Left cardiac atrium (tissue), 4 donors: Measurements from ENCODE around the gene SLC6A3. TPM values are rescaled to one million over a fixed set of nuclear protein-coding genes. Genes with fewer than 3 reads are reported as not detected.
"Not testable (repeated sequence)": the region's sequence is repeated elsewhere in the genome, so short reads cannot be mapped to it uniquely, and the experiment has no call there.

Experiments
- ATAC-seq, 2 donors: fragments of 200-7000 bp; cut with Tn5 transposase; one replicate each; pipeline ENCODE4 v1.9.1; 2020; ENCODE audit warnings: mild to moderate bottlenecking in 2 of 2, moderate library complexity in 2 of 2
- DNase-seq: peaks from one replicate; pipeline ENCODE4 v3.0.0-alpha.2; 2020
- intact Hi-C, 2 donors: fragments of 100-400 bp; cut with DNase I; formaldehyde crosslinking; loops; one replicate each; pipeline versions ENCODE4 v1.14.1 to v1.15.1; 2022 to 2023
- total RNA-seq, 2 donors: library from RNA; stranded (reverse); fragmentation: NEBNext Ultra II Directional; extraction: Animal tissue kit (Norgen Biotek cat#: 25700); gene quantifications; one replicate each; pipeline ENCODE4 v1.2.1, GENCODE V29; 2021
- donor health status: DM: no; HTN: yes; CAD: no.
- donor health status: DM: no; HTN: yes; CAD: no; lungs with severe emphysema.
- donor health status: DM: yes; HTN: yes; CAD: no.
- donor health status: Dilated cardiomyopathy.

The SLC6A3 gene
- total RNA-seq, 2 donors from 2014 or later, result 0.06 TPM; not detected in 1

DNA sequence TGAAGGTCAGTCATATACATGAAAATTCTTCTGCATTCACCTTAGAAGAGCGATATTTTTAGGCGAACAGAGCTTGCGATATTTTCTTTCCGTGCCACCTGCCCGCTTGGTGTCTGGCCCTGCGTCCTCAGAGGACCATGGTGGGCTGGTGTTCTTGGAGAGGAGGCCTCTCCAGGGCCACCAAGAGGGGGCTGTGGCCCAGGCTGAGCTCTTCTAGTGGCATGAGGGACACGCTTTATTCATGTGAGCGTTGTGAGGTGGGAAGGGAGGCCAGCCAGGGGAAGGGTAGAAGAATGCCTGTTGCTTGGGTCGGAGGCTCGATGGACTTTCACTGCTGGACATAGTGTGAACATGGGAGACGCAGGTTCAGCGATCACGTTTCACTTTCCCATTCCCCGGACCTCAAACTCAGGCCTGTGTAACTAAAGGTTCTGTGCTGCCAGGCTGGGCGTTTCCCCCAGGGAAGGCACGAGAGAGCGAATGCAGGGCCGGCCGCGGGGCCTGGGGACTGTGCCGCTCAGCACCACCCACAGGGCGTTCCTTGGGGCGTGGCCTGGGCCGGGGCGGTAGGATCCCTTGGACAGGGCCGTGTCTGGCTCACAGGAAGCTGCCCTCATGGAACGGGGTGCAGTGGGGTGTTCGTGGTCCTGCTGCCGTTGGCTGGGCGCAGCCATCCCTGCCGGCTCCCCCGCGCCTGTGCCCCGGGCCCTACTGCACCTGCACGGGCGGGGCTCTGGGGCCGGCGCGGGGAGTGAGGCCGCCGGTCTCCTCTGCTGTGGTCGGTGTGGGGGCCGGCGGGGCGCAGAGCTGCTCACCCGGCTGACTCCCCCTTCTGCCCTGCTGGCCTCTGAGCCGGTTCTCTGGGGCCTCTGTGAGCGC is 59.6 kb downstream of the SLC6A3 start:
- peak; percentile 90 for DNase-seq
- intact Hi-C loops, result loop anchor here in 1 of 2 donors (10.0 kb wide), 1 partner anchor 259 kb away; no protein-coding TSS in a partner anchor
- peak; percentile 97 to 98 for ATAC-seq

DNA sequence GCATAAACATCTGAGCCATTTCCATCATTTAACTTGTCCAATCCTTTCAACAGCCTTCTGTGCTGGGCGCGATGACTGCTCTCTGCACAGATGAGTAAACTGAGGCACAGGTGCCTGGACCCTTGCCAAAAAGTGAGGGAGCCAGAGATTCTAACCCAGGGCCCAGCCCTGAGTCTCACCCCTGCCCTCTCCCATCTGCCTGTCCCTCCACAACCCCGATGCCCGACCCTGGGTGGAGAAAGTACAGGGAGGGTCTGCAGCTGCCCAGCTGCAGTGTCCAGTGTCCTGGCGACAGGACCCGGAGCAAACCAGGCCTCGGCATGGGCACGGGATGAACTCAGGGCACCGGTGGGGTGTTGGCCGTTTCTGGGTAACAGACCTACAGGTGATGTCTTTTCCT is 60.7 kb downstream of the SLC6A3 start:
- DNase-seq (no peak), ATAC-seq (no peak)
- intact Hi-C loops, result loop anchor here in 1 of 2 donors (10.0 kb wide), 1 partner anchor 260 kb away; no protein-coding TSS in a partner anchor

DNA sequence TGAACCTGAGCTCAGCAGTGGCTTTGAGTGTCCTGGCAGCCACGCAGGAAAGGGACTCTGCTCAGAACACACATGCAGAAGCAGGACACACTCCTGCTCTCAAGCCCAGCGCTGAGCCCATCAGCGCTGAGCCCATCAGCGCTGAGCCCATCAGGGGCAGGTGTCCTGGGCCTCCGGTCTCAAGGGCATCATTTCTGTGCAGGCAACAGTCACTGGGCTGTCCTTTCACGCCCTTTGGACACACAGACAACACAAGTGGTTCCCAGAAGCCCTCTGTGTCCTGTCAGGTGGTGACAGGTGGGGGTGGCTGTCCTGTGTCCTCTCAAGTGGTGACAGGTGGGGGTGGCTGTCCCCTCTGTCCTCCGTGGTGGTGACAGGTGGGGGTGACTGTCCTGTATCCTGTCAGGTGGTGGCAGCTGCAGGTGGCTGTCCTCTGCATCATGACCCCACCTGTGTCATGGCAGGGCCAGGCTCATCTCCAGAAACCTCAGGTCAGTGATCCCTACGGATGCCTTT is 61.3 kb downstream of the SLC6A3 start:
- intact Hi-C loops, result loop anchor here in 1 of 2 donors (10.0 kb wide), 1 partner anchor 261 kb away; no protein-coding TSS in a partner anchor
- DNase-seq, result no peak
- no peak for ATAC-seq

DNA sequence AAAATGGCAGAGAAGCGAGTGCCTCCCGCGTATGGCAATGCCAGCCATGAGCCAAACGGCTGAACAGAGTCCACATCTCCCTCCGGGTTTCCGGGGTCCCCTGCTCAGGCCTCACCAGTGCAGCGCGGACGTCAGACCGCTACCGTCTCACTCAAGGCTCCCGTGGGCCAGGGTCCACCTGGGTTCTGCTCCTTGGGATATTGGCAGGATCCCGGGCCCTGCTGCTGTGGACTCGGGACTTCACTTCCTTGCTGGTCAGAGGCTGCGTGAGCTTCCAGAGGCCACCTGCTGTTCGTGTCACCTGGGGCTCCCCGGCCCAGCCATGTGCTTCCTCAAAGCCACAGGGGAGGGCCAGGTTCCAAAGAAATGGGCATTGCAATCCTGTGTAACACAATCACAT is 61.9 kb downstream of the SLC6A3 start:
- ATAC-seq (no peak), DNase-seq (no peak)
- intact Hi-C loops, result loop anchor here in 1 of 2 donors (10.0 kb wide), 1 partner anchor 261 kb away; no protein-coding TSS in a partner anchor

DNA sequence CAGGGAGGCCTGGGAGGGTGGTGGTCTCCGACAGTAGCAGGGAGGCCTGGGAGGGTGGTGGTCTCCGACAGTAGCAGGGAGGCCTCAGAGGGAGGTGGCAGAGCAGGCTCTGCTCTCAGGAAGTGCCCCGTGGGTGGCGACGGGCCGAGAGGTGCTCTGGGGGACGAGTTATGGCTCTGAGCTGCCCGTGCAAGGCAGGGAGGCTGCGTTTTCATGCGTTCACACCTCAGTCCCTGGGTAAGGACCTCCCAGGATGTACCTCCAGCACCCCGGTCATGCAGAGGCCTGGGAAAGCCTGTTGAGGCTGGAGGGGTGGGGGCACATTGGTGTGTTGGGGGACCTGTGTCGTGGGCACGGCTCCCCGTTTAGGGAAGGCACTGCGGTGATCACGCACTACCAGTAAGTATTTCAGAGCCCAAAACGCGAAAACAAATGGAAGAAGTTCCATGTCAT is 63.0 kb downstream of the SLC6A3 start:
- no peak for DNase-seq
- intact Hi-C loops, result loop anchor here in 1 of 2 donors (10.0 kb wide), 1 partner anchor 263 kb away; no protein-coding TSS in a partner anchor
- ATAC-seq, result no peak

DNA sequence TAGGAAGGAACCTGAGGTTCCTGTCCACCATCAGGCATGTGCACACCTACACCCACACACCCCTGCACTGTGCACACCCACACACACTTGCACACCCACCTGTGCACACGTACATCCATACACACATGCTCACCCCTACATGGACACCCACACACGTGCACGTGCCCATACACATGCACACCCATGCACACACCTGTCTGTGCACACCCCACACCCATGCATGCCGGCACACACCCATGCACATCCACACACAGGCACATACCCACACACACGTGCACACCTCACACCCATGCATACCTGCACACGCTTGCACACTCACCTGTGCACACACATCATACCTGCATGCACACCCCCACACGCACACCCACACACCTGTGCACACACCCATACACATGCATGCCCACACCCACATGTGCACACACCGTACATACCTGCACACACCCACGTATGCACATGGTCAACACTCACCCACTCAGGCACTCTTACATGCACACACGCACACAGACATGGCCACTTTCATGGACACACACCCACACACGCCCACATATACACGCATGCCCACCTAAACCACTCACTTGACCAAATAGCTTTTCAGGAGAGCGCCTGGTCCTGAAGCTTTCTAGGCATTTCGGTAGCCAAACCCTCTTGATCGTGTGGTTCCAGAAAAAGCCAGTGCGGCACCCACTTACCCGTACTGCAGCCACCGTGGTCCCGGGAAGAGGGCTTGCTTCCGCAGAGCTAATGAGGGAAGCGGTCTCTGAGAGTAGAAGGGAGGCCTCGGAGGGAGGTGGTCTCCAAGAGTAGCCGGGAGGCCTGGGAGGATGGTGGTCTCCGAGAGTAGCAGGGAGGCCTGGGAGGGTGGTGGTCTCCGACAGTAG is 63.6 kb downstream of the SLC6A3 start:
- ATAC-seq (no peak), DNase-seq (no peak)
- intact Hi-C loops, result loop anchor here in 1 of 2 donors (10.0 kb wide), 1 partner anchor 263 kb away; no protein-coding TSS in a partner anchor

DNA sequence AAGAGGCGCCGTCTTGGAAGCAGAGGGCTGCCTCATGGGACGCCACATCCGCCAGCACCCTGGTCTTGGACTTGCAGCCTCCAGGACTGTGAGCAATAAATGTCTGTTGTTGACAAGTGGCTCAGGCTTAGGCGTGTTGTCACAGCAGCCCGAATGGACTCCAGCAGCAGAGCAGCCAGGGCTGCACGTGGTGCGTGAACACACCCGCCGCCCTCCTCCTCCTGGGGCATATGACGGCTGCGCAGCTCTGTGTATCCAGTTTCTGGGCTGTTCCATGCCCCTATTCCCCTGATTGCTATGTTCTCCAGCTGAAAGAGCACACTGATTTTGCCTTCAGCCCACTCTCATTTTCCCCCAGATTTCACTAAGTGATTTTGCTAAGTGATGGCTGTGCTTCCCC is 64.3 kb downstream of the SLC6A3 start:
- intact Hi-C loops, result loop anchor here in 1 of 2 donors (10.0 kb wide), 1 partner anchor 264 kb away; no protein-coding TSS in a partner anchor
- no peak for ATAC-seq
- DNase-seq, result no peak

DNA sequence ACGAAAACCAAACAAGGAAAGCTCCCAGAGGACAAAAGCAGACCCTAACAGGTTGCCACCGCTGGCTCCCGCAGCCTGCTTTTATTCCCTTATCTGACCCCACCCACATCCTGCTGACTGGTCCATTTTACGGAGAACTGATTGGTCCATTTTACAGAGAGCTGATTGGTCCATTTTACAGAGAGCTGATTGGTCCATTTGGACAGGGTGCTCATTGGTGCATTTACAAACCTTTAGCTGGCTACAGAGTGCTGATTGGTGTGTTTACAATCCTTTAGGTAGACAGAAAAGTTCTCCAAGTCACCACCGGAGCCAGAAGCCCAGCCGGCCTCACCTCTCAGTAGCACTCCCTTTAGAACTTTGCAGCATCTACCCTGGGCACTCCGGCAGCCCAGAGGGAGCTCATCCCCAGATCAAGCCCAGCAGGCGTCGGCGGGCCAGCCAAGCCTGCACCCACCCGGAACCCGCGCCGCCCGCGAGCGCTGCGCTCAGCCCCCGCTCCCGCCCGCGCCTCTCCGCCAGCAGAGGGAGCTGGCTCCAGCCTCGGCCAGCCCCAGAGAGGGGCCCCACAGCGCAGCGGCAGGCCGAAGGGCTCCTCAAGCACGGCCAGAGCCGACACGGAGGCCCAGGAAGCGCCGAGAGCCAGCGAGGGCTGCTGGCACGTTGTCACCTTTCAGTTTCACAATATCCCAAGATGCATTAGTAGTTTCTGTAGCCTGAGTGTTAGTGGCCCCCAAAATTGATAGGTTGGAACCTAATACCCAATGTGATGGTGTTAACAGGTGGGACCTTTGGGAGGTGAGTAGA is 65.0 kb downstream of the SLC6A3 start:
- ATAC-seq (peak; percentile 83 to 90), DNase-seq (peak; percentile 52)
- intact Hi-C loops, result loop anchor here in 1 of 2 donors (10.0 kb wide), 1 partner anchor 265 kb away; no protein-coding TSS in a partner anchor

DNA sequence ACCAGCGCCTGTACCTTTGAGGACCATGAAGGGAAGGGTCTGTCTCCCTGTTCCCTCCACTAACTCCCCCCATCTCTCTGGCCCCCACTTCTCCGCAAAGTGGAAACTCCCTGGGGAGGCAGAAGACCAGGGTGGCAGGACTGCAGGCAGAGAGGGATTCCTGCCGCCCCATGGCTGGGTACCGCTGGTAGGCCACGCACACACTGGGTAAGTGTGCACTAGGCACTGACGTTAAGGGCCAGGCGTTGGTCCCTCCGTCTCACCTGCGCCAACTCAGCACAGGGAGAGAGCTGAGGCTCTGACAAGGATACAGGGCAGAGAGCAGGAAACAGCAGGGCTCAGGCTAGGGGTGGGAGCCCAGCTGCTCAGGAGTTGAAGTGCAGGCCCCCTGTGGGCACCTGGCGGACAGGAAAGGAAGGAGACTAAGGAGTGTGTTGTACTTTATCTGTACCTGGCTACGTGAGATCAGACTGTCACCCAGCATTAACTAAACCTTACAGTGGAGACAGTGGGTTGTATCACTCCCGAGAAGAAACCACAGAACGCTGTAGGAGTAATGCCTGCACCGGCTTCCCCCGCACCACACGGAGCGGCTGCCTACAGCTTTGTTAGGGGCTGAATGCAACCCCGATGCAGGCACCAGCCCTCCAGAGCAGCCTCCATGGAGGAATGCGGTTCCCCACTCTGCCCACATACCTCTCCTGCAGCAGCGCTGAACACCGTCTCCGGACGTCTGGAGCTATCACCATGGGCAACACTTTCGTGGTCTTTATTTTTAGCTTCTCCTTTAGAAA is 66.2 kb downstream of the SLC6A3 start:
- intact Hi-C loops, result loop anchor here in 1 of 2 donors (10.0 kb wide), 1 partner anchor 276 kb away; no protein-coding TSS in a partner anchor
- no peak for ATAC-seq
- no peak for DNase-seq

DNA sequence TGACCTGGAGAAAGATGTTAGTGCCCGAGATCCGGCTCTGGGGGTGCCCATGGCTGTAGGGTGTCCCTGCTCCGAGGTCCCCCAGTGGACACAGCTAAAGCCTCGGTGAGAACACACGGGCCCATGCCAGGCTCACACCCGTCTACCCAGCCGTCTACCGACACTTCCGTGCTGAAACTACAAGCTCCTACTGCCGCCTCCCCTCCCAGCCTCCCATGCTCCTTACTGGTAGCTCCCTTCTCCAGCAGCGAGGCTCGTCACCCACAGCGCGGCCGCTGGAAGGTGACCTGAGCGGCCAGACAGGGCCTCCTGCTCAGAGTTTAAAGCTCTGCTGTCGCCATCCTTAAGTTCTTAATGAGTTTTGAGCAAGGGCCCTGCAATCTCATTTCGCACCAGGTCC is 67.1 kb downstream of the SLC6A3 start:
- no peak for DNase-seq
- no peak for ATAC-seq
- intact Hi-C loops, result loop anchor here in 1 of 2 donors (10.0 kb wide), 1 partner anchor 277 kb away; no protein-coding TSS in a partner anchor

DNA sequence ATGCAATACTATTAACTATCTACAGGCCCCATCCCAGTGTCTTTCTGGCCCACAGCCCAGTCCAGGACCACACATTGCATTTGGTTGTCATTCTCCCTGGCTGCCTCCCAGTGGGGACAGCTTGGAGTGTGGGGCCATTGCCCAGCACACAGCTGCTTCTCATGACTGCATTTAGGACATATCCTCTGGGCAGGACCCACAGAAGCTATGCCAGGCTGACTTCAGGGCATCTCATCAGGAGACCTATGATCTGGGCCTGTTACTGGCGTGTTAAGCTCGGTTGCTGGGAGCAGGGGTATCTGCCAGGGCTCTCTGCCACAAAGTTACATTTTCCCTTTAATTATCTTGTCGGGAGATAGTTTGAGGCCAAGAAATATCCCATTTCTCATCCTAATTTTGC is 68.3 kb downstream of the SLC6A3 start:
- no peak for DNase-seq
- intact Hi-C loops, result loop anchor here in 1 of 2 donors (10.0 kb wide), 1 partner anchor 278 kb away; no protein-coding TSS in a partner anchor
- ATAC-seq, result no peak

DNA sequence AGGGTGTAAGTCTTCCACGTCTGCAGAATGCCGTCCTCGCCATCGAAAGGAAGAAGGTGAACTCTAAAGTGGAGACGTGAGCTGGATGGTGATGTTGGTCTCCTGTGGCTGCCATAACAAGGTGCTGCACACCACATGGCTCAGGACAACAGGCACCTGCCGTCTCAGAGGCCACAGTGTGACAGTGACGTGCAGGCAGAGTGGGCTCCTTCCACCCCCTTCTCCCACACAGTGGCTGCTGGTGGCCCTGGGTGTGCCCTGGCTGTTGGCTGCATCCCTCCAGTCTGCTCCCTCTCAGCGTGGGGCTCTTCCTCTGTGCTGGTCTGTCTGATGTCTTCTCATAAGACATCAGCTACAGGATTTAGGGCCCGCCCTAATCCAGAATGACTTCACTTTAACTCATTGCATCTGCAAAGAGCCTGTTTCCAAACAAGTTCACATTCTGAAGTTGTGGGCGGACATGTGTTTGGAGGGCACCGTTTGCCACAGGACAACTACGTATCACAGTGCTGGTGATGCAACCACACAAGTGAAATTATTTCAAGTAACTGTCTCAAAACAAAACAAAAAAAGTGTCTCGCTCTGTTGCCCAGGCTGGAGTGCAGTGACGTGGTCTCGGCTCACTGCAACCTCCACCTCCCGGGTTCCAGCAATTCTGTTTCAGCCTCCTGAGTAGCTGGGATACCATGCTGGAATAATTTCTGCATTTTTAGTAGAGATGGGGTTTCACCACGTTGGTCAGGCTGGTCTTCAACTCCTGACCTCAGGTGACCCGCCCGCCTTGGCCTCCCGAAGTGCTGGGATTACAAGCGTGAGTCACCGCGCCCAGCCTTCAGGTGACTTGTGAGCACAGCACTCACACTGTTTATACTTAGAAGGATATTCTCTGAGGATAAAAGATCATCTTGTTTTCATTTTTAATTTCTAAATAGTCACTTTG is 69.1 kb downstream of the SLC6A3 start:
- no peak for ATAC-seq
- intact Hi-C loops, result loop anchor here in 1 of 2 donors (10.0 kb wide), 1 partner anchor 279 kb away; no protein-coding TSS in a partner anchor
- DNase-seq, result no peak

DNA sequence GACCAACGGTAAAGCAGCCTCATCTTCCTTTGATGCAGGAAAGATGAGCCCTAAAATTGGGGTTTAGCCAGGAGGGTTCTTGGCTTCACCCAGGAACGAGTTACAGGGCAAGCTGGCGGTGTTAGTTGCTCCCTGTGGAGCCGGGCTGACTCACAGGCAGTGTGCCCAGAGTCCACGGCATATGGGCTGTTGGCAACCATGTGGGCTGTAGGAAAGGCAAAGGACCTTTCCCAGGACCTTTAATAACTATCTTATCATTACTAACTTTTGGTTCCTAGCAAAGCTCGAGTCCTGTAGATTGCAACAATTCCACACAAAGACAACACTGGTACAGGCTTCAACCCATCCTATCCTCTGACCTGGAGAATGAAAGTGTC is 70.6 kb downstream of the SLC6A3 start:
- ATAC-seq, result no peak
- DNase-seq, result no peak
- intact Hi-C loops, result loop anchor here in 1 of 2 donors (10.0 kb wide), 1 partner anchor 280 kb away; no protein-coding TSS in a partner anchor

DNA sequence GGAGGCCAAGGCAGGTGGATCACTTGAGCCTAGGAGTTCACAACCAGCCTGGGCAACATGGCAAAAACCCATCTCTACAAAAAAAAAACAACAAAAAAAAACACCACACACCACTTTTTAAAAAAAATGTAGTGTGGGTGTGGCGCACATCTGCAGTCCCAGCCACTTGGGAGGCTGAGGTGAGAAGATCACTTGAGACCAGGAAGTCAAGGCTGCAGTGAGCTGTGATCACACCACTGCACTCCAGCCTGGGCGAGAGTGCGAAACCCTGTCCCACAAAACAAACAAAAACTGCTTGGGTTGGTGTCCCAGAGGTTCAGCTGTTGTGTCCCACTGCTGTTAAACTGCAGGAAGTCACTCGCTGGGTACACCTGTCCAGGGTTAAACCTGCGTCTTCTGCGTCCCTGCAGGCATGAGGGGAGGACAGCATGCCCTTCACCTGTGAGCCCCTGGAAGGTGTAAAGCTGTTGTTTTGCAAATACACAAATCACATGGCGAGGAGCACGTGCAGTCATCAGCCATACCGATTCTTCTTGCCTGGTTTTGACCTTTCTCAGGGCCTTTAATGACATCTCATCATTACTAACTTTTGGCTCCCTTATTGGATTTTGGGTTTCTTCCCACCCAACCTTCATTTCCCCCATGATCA is 71.1 kb downstream of the SLC6A3 start:
- ATAC-seq, result no peak
- DNase-seq, result no peak
- intact Hi-C loops, result loop anchor here in 1 of 2 donors (10.0 kb wide), 1 partner anchor 281 kb away; no protein-coding TSS in a partner anchor

DNA sequence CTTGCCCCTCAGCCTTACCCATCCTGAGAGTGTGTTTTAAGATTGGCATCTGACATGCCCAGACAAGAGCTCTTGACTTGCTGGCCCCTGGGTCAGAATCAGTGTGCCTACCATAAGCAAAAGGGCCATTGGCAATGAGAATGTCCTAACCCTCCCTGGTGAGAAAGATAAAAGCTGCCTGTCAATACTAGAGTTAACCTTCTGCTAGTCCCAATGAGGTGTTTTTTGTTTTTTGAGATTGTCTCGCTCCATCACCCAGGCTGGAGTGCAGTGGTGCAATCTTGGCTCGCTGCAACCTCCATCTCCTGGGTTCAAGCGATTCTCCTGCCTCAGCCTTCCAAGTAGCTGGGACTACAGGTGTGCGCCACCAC is 73.3 kb downstream of the SLC6A3 start:
- ATAC-seq, DNase-seq: not testable (repeated sequence)
- intact Hi-C loops, result loop anchor here in 1 of 2 donors (10.0 kb wide), 1 partner anchor 283 kb away; no protein-coding TSS in a partner anchor
